ENCODE measurements around the gene MZT2A.
"Not testable (repeated sequence)": the region's sequence is repeated elsewhere in the genome, so short reads cannot be mapped to it uniquely, and the experiment has no call there.

- TF ChIP-seq EZH2 (IDR thresholded peaks at IDR 0.05; ENCODE audit: borderline replicate concordance, low read depth, low read length); CTCF (IDR thresholded peaks at IDR 0.05 in 2 of 3, conservative IDR thresholded peaks at IDR 0.05 in 1 of 3; ENCODE audit: insufficient read depth in 2 of 3, low read depth in 1 of 3, low read length in 3 of 3); NFXL1 (CRISPR knock-in tag; IDR thresholded peaks at IDR 0.05); REST (IDR thresholded peaks at IDR 0.05; ENCODE audit: borderline replicate concordance); REST (CRISPR knock-in tag; IDR thresholded peaks at IDR 0.05; ENCODE audit: low read depth); SP2 (IDR thresholded peaks at IDR 0.05; ENCODE audit: extremely low read depth, low read depth, low read length, poor library complexity, severe bottlenecking); ATF3 (IDR thresholded peaks at IDR 0.05); ATF3 (CRISPR knock-in tag; conservative IDR thresholded peaks at IDR 0.05); ZNF280B (CRISPR knock-in tag; IDR thresholded peaks at IDR 0.05); POLR2A (conservative IDR thresholded peaks at IDR 0.05): not testable (repeated sequence)
Measured at GRCh38 chr2:131536841-131537240, 44.6 kb upstream of the MZT2A start.

Data from K562 (cell line).